ENCODE data around the gene CBX7.

Gene CBX7

DNA sequence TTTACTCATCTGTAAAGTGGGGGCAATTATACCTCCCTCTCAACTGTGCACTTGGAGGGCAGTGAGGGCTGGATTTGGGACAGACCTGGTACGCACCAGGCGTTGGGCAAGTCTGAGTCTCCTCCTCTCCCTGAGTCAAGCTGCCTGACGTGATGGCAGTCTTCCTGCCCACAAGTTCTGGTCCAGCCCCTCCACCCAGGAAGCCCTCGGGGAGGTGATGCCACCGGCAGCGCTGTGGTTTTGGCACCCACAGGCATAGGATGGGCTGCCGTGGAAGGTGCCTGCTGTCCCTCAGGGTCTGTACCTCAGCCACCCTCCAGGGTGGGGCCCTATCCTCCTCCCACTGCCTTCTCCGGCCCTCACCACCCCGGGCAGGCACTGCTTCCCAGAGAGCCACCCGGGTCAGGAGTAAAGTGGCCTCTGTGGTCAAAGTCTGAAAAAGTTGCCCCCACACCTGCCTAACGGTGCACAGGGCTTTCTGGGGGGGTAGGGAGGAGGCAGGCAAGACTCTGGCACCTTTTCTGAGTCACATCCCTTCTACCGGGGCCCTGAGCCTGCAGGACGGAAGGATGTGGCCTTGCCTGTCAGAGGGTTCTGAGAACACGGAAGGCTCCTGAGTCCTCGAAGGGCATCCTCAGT lies 61.9 kb downstream of the CBX7 start:
- DNase-seq, result peak; percentile 81

GRCh38 chr22:39089928-39090327 lies 62.6 kb downstream of the CBX7 start:
- no peak for DNase-seq

DNA sequence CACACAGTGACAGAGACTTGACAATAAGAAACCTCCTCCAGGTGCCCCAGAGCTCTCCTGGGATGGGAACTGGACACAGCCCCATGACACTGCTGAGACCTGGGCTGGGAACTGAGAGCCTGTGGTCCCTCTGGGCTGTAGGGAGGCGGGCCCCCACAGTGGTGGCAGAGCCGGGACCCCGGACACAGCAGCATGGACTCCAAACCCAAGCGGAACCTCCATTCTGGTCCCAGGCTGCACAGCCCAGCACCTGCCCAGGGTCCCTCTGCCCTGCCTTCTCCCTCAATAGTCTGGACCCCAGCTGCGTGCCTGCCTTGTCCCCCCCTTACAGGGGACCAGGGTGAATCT lies 63.8 kb downstream of the CBX7 start:
- no peak for DNase-seq

DNA sequence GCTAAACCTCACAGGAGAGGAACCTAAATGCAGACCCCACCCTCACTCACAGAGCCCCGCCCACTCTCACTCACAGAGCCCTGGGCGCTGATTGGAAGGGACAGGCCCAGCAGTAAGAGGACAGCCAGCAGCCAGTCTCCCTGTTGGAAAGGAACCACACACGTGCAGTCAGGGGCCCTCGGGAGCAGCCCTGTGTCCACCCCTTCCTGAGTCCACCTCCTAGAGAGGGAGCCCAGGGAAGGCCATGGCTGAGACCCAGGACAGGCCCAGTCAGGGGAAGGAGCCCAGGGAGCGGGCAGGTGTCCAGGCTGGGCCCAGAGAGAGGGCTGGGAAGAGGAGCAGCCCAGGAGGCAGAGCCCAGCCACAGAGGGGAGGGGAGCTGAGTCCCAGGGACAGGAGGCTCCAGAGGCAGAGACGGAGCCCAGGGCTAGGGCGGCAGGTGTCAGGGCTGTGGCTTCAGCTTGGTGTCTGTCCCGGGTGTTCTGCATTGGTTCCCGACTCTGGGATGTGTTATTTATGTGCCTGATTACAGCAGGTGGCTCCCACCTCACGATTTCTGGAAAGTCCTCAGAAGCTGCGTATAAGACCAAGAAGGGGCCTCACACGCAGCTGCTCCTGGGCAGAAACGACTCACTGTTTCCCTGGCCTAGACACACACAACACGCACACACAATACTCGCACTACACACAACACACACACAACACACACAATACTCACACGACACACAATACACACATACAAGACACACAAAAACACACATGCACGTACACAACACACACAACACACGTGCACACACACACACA lies 64.4 kb downstream of the CBX7 start:
- DNase-seq, result no peak

DNA sequence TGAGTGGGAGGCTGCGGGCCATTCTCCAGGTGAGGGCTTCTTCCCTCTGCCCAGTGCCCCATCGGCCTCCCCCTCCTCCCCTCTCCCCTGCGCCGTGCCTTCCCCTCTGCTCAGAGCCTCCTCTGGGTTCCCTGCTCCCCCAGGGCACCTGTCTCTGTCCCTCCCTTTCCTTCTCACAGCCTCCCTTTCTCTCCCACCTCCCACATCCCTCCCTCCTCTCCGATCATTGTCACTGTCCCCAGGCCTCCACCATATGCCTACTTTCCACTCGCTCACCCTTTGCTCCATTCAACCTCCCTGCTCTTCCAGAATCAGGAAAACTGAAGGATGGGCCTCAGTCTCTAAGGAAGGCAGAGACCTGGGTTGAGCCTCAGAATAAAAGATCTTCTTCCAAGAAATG lies 65.4 kb downstream of the CBX7 start:
- no peak for DNase-seq

- no peak for DNase-seq
Measured at GRCh38 chr22:39084666-39085065, 67.8 kb downstream of the CBX7 start.

DNA sequence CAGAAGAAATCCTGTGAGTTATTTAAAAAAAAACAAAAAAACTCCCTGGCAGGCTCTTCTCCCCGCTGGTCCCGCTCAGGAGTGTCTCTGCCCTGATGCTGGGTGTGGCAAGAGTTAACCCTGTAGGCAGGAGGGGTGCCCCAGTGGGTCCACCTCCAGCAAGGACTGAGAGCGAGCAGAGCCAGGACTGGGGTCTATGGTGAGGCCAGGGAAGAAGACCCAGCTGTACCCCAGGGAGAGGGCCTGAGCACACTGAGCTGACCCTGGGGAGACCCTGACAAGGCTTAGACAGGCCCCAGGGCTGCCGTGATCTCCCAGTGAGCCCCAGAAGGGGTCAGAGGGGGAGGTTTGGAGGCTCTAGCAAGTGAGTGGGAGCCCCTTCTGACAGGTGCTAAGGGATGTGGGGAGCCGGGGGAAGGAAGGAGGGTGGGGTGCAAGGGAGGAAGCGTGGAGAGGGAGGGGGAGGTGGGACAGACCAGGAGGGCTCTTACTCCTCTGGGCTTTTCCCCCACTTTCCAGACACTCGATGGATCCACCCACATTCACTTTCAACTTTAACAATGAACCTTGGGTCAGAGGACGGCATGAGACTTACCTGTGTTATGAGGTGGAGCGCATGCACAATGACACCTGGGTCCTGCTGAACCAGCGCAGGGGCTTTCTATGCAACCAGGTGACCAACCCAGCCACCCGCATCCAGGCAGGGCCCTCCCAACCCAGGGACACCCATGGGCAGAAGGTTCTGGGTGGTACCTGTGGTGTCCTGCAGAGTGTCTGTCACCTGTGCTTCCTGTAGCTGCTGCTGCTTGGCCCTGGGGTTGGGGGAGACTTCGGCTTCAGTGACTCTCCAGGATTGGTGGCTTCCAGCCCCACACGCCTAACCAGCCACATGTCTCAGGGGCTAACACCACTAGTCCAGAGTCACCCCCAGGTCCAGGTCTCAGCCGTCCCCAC lies 69.0 kb downstream of the CBX7 start:
- no peak for DNase-seq

DNA sequence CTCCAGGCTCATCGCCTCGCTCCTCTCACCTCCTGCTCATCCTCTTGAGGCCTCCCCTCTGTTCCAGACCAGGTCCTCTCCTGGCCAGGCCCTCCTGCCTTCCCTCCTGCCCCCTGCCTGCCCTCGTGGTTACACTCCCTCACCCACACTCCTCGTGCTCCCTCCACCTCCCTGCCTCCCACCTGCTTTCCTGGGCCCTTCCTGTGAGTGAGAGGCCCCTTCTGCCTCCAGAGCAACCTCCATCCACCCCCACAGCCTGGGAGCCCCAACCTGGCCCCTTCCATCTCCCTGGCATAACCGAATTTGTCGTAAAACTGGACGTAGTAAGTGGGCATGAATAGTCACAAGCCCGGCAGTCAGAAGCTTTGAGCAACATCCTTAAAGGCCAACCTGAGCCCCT lies 70.9 kb downstream of the CBX7 start:
- no peak for DNase-seq

- no peak for DNase-seq
Measured at GRCh38 chr22:39081016-39081415, 71.5 kb downstream of the CBX7 start.

Measured in effector CD4-positive, alpha-beta T cell (primary cell).